GM23338 (cell line): Measurements from ENCODE around the gene EVX1. TPM values are rescaled to one million over a fixed set of nuclear protein-coding genes. Genes with fewer than 3 reads are reported as not detected.

Experiments
- ATAC-seq: fragments of 200-7000 bp; cut with Tn5 transposase; 3 replicates; pipeline ENCODE4 v1.9.1; 2020
- DNase-seq: peaks from one replicate; pipeline ENCODE4 v3.0.0-alpha.2; 2015; ENCODE audit warnings: low spot score
- H2AFZ ChIP-seq: fragments of 200-600 bp; sonication (generic); 2 replicates; pipeline ENCODE4 v1.8.0; 2016; ENCODE audit warnings: antibody characterized with exemption, mild to moderate bottlenecking, moderate library complexity
- H3F3A ChIP-seq: fragments of 200-600 bp; sonication (generic); replicated peaks from 2 replicates; pipeline ENCODE4 v1.8.0; 2017; ENCODE audit warnings: antibody characterized with exemption, mixed run types, low read depth
- H3K27ac ChIP-seq: fragments of 200-600 bp; sonication (generic); 2 replicates; pipeline ENCODE4 v1.6.1; 2016; ENCODE audit warnings: low read depth
- H3K27me3 ChIP-seq: fragments of 200-600 bp; sonication (generic); 2 replicates; pipeline ENCODE4 v1.8.0; 2016; ENCODE audit warnings: mild to moderate bottlenecking, mixed run types, moderate library complexity; ENCODE audit not compliant: insufficient read depth
- H3K36me3 ChIP-seq: fragments of 200-600 bp; sonication (generic); 2 replicates; pipeline ENCODE4 v1.8.0; 2016; ENCODE audit warnings: mild to moderate bottlenecking; ENCODE audit not compliant: insufficient read depth
- H3K4me1 ChIP-seq: fragments of 200-600 bp; sonication (generic); 2 replicates; pipeline ENCODE4 v1.8.0; 2016; ENCODE audit warnings: mild to moderate bottlenecking, moderate library complexity; ENCODE audit not compliant: insufficient read depth
- H3K4me2 ChIP-seq: fragments of 200-600 bp; sonication (generic); 2 replicates; pipeline ENCODE4 v1.7.1; 2017; ENCODE audit warnings: mixed run types
- H3K4me3 ChIP-seq: fragments of 200-600 bp; sonication (generic); 2 replicates; pipeline ENCODE4 v1.6.1; 2016; ENCODE audit warnings: mixed run types
- H3K79me2 ChIP-seq: fragments of 200-600 bp; sonication (generic); replicated peaks from 2 replicates; pipeline ENCODE4 v1.8.0; 2017; ENCODE audit warnings: mild to moderate bottlenecking; ENCODE audit not compliant: insufficient read depth
- H3K9me2 ChIP-seq: fragments of 200-600 bp; sonication (generic); 2 replicates; pipeline ENCODE4 v1.8.0; 2017; ENCODE audit not compliant: insufficient read depth
- H4K20me1 ChIP-seq: fragments of 200-600 bp; sonication (generic); replicated peaks from 2 replicates; pipeline ENCODE4 v1.8.0; 2017; ENCODE audit warnings: mild to moderate bottlenecking; ENCODE audit not compliant: insufficient read depth
- H3K27ac Mint-ChIP-seq: 2 replicates; pipeline ENCODE4 v1.8.0; 2020; ENCODE audit warnings: inconsistent platforms, mild to moderate bottlenecking, moderate library complexity, mixed read lengths
- H3K27me3 Mint-ChIP-seq: 3 replicates; pipeline ENCODE4 v1.8.0; 2022; ENCODE audit warnings: low read depth, mild to moderate bottlenecking, moderate library complexity, mixed read lengths, inconsistent platforms; ENCODE audit not compliant: insufficient read depth, poor library complexity
- H3K36me3 Mint-ChIP-seq: 3 replicates; pipeline ENCODE4 v1.8.0; 2021; ENCODE audit warnings: low read depth, mild to moderate bottlenecking, inconsistent platforms, moderate library complexity, mixed read lengths
- H3K4me1 Mint-ChIP-seq: 3 replicates; pipeline ENCODE4 v1.8.0; 2020; ENCODE audit warnings: mild to moderate bottlenecking, inconsistent platforms, mixed read lengths
- H3K4me3 Mint-ChIP-seq: 3 replicates; pipeline ENCODE4 v1.8.0; 2021; ENCODE audit warnings: moderate library complexity, mild to moderate bottlenecking, inconsistent platforms, mixed read lengths
- H3K9me3 Mint-ChIP-seq: 3 replicates; pipeline ENCODE4 v1.8.0; 2020; ENCODE audit warnings: moderate library complexity, mild to moderate bottlenecking, inconsistent platforms, mixed read lengths
- EZH2phosphoT487 ChIP-seq: fragments of 200-600 bp; sonication (generic); IDR thresholded peaks from one replicate; pipeline ENCODE4 v1.8.1; 2018; ENCODE audit warnings: antibody characterized with exemption; ENCODE audit not compliant: unreplicated experiment
- POLR2AphosphoS5 ChIP-seq: IDR thresholded peaks from 2 replicates; pipeline ENCODE4 v1.6.1; 2016; ENCODE audit warnings: antibody characterized with exemption, low read depth
- ZNF331 ChIP-seq: fragments of 250-450 bp; sonication (Bioruptor Pico); IDR thresholded peaks from 2 replicates; pipeline ENCODE4 v1.5.0; 2020; ENCODE audit warnings: low read depth, mild to moderate bottlenecking, moderate library complexity
- polyA plus RNA-seq: library from polyadenylated mRNA; unstranded; fragments of >200 nt; fragmentation: Nextera tagmentation; extraction: Ambion mirVana; gene quantifications from 2 replicates; pipeline ENCODE4 v1.2.1, GENCODE V29; 2016
- total RNA-seq: library from RNA; depleted of rRNA; stranded (reverse); fragments of >200 nt; shearing (Covaris generic); gene quantifications from 2 replicates; pipeline ENCODE4 v1.2.3, GENCODE V29; 2014
- TF ChIP-seq, protein P1 (sequence below): fragments of 250-450 bp; sonication (Bioruptor Pico); IDR thresholded peaks from 2 replicates; pipeline ENCODE4 v1.5.0; 2020; ENCODE audit warnings: mild to moderate bottlenecking, moderate library complexity
- TF ChIP-seq, protein P2 (sequence below), 2 experiments: fragments of 200-600 bp in 1 of 2; sonication (generic) in 1 of 2; conservative IDR thresholded peaks; 2 replicates each; pipeline versions ENCODE4 v1.5.1 to v1.6.1; 2016 to 2017; ENCODE audit warnings: antibody characterized with exemption in 2 of 2, low read depth in 2 of 2, mild to moderate bottlenecking in 2 of 2, moderate library complexity in 1 of 2
- TF ChIP-seq, protein P3 (sequence below): IDR thresholded peaks from one replicate; pipeline ENCODE4 v1.6.1; 2018; ENCODE audit warnings: antibody characterized with exemption; ENCODE audit not compliant: unreplicated experiment

EVX1 gene
- total and polyA plus RNA-seq, 2 experiments from 2014 or later = not detected

DNA sequence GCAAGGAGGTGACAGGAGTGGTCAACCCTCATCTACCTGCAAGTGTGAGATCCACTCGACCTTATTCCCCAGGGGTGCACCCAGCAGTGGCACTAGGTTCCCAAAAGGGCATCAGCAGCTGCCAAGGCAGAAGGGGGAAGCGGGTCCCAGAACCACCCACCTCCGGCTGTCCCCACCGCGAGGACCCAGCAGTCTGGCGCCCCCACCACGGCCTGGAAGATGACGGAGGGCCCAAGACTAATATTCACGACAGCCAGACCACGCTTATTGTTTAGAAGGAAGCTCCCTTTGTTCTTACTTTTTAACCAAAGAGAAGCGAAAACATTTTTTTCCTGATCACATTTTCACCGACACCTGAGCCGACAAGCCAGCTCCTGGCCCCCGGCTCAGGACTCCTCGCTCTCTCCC is 3.6 kb upstream of the EVX1 start (continued):
- TF ChIP-seq, protein P1, sequence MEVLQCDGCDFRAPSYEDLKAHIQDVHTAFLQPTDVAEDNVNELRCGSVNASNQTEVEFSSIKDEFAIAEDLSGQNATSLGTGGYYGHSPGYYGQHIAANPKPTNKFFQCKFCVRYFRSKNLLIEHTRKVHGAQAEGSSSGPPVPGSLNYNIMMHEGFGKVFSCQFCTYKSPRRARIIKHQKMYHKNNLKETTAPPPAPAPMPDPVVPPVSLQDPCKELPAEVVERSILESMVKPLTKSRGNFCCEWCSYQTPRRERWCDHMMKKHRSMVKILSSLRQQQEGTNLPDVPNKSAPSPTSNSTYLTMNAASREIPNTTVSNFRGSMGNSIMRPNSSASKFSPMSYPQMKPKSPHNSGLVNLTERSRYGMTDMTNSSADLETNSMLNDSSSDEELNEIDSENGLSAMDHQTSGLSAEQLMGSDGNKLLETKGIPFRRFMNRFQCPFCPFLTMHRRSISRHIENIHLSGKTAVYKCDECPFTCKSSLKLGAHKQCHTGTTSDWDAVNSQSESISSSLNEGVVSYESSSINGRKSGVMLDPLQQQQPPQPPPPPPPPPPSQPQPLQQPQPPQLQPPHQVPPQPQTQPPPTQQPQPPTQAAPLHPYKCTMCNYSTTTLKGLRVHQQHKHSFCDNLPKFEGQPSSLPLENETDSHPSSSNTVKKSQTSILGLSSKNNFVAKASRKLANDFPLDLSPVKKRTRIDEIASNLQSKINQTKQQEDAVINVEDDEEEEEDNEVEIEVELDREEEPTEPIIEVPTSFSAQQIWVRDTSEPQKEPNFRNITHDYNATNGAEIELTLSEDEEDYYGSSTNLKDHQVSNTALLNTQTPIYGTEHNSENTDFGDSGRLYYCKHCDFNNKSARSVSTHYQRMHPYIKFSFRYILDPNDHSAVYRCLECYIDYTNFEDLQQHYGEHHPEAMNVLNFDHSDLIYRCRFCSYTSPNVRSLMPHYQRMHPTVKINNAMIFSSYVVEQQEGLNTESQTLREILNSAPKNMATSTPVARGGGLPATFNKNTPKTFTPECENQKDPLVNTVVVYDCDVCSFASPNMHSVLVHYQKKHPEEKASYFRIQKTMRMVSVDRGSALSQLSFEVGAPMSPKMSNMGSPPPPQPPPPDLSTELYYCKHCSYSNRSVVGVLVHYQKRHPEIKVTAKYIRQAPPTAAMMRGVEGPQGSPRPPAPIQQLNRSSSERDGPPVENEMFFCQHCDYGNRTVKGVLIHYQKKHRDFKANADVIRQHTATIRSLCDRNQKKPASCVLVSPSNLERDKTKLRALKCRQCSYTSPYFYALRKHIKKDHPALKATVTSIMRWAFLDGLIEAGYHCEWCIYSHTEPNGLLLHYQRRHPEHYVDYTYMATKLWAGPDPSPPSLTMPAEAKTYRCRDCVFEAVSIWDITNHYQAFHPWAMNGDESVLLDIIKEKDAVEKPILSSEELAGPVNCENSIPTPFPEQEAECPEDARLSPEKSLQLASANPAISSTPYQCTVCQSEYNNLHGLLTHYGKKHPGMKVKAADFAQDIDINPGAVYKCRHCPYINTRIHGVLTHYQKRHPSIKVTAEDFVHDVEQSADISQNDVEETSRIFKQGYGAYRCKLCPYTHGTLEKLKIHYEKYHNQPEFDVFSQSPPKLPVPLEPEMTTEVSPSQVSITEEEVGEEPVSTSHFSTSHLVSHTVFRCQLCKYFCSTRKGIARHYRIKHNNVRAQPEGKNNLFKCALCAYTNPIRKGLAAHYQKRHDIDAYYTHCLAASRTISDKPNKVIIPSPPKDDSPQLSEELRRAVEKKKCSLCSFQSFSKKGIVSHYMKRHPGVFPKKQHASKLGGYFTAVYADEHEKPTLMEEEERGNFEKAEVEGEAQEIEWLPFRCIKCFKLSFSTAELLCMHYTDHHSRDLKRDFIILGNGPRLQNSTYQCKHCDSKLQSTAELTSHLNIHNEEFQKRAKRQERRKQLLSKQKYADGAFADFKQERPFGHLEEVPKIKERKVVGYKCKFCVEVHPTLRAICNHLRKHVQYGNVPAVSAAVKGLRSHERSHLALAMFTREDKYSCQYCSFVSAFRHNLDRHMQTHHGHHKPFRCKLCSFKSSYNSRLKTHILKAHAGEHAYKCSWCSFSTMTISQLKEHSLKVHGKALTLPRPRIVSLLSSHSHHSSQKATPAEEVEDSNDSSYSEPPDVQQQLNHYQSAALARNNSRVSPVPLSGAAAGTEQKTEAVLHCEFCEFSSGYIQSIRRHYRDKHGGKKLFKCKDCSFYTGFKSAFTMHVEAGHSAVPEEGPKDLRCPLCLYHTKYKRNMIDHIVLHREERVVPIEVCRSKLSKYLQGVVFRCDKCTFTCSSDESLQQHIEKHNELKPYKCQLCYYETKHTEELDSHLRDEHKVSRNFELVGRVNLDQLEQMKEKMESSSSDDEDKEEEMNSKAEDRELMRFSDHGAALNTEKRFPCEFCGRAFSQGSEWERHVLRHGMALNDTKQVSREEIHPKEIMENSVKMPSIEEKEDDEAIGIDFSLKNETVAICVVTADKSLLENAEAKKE (CRISPR knock-in tag) = no peak
- TF ChIP-seq, protein P2, sequence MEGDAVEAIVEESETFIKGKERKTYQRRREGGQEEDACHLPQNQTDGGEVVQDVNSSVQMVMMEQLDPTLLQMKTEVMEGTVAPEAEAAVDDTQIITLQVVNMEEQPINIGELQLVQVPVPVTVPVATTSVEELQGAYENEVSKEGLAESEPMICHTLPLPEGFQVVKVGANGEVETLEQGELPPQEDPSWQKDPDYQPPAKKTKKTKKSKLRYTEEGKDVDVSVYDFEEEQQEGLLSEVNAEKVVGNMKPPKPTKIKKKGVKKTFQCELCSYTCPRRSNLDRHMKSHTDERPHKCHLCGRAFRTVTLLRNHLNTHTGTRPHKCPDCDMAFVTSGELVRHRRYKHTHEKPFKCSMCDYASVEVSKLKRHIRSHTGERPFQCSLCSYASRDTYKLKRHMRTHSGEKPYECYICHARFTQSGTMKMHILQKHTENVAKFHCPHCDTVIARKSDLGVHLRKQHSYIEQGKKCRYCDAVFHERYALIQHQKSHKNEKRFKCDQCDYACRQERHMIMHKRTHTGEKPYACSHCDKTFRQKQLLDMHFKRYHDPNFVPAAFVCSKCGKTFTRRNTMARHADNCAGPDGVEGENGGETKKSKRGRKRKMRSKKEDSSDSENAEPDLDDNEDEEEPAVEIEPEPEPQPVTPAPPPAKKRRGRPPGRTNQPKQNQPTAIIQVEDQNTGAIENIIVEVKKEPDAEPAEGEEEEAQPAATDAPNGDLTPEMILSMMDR (conservative IDR thresholded peaks at IDR 0.05; ENCODE audit: low read depth in 2 of 2) = no peak
- TF ChIP-seq EZH2phosphoT487 = no peak

DNA sequence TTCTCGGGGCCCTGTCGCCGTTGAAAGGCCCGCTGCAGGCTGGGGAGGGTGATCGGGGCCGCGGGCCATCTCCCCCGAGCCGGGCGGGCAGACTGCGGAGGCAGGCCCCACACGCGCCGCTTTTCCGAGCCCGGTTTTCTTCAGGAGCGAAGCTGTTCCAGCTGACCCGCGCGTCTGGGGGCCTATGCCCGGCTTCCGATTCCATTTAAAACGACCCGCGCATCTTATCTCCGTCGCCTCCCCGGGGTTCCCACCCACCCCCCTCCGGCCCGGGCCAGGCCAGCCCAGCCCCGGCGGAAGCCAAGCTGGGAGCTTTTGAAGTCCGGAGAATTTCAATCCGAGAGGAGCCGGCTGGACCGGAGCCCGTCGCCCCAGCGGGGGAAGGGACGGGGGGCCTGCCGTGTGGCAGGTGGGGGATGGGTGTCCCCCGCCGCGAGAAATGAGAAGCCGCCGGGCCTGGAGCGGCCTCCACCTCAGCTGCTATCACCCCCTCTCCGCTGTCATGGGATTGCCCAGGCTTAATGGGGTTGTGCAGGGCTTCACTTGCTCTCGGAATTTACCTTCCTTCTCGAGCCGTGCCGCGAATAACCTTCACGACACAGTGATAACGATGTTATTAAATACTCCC is 3.1 kb upstream of the EVX1 start:
- Histone ChIP-seq H3K4me3 (peak overlapping the region; percentile 46), H2AFZ (no peak overlapping the region), H3K9me2 (no peaks in the 10 kb centered on the region), H3K79me2 (no peaks in the 10 kb centered on the region), H3K4me1 (peaks cover 57% of the 10 kb centered on the region), H3K27ac (no peak overlapping the region), H4K20me1 (peaks cover 36% of the 10 kb centered on the region), H3K4me2 (peak overlapping the region; percentile 71), H3K27me3 (peaks cover 100% of the 10 kb centered on the region), H3F3A (peaks cover 45% of the 10 kb centered on the region), H3K36me3 (no peaks in the 10 kb centered on the region)
- Mint-ChIP-seq H3K4me1 (peaks cover 47% of the 10 kb centered on the region), H3K9me3 (no peaks in the 10 kb centered on the region), H3K27ac (no peak overlapping the region), H3K36me3 (no peaks in the 10 kb centered on the region), H3K27me3 (peaks cover 97% of the 10 kb centered on the region), H3K4me3 (peak overlapping the region; percentile 59)
- ATAC-seq (peak; percentile 3), DNase-seq (peak; percentile 56)
- no peak for TF ChIP-seq EZH2phosphoT487
- TF ChIP-seq ZNF331 (CRISPR knock-in tag) = no peak
- TF ChIP-seq, protein P3, sequence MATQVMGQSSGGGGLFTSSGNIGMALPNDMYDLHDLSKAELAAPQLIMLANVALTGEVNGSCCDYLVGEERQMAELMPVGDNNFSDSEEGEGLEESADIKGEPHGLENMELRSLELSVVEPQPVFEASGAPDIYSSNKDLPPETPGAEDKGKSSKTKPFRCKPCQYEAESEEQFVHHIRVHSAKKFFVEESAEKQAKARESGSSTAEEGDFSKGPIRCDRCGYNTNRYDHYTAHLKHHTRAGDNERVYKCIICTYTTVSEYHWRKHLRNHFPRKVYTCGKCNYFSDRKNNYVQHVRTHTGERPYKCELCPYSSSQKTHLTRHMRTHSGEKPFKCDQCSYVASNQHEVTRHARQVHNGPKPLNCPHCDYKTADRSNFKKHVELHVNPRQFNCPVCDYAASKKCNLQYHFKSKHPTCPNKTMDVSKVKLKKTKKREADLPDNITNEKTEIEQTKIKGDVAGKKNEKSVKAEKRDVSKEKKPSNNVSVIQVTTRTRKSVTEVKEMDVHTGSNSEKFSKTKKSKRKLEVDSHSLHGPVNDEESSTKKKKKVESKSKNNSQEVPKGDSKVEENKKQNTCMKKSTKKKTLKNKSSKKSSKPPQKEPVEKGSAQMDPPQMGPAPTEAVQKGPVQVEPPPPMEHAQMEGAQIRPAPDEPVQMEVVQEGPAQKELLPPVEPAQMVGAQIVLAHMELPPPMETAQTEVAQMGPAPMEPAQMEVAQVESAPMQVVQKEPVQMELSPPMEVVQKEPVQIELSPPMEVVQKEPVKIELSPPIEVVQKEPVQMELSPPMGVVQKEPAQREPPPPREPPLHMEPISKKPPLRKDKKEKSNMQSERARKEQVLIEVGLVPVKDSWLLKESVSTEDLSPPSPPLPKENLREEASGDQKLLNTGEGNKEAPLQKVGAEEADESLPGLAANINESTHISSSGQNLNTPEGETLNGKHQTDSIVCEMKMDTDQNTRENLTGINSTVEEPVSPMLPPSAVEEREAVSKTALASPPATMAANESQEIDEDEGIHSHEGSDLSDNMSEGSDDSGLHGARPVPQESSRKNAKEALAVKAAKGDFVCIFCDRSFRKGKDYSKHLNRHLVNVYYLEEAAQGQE = no peak
- no peak for TF ChIP-seq POLR2AphosphoS5
